Measurements from ENCODE around the gene POLR2E. TPM values are rescaled to one million over a fixed set of nuclear protein-coding genes. Genes with fewer than 3 reads are reported as not detected.

Gene POLR2E
- total RNA-seq, 1 experiment from 2014 or later = 173 TPM

Other genes starting within 250 kb of the POLR2E start
- gene ELANE, start 243.1 kb downstream of the POLR2E start, total RNA-seq (2014; rRNA removed; shearing (Covaris generic)) = not detected in 2 replicates
- gene CFD, start 235.7 kb downstream of the POLR2E start, total RNA-seq (2014; rRNA removed; shearing (Covaris generic)) = 3.3 and 12.5 TPM in 2 replicates
- 17.2 and 18.7 TPM in 2 replicates for gene MED16, start 202.2 kb downstream of the POLR2E start, total RNA-seq (2014; rRNA removed; shearing (Covaris generic))
- not detected in 2 replicates for gene RNU6-9, start 201.9 kb downstream of the POLR2E start, total RNA-seq (2014; rRNA removed; shearing (Covaris generic))
- gene R3HDM4, start 182.2 kb downstream of the POLR2E start, total RNA-seq (2014; rRNA removed; shearing (Covaris generic)) = 23.9 and 38.2 TPM in 2 replicates
- gene KISS1R, start 178.0 kb downstream of the POLR2E start, total RNA-seq (2014; rRNA removed; shearing (Covaris generic)) = not detected in 2 replicates
- gene ARID3A, start 169.3 kb downstream of the POLR2E start, total RNA-seq (2014; rRNA removed; shearing (Covaris generic)) = 4.2 and 8.1 TPM in 2 replicates
- 43.2 and 60.5 TPM in 2 replicates for gene WDR18, start 111.0 kb downstream of the POLR2E start, total RNA-seq (2014; rRNA removed; shearing (Covaris generic))
- gene GRIN3B, start 95.0 kb downstream of the POLR2E start, total RNA-seq (2014; rRNA removed; shearing (Covaris generic)) = not detected in 2 replicates
- gene TMEM259, start 74.3 kb downstream of the POLR2E start, total RNA-seq (2014; rRNA removed; shearing (Covaris generic)) = 122 and 131 TPM in 2 replicates
- gene RNU6-2, start 73.9 kb downstream of the POLR2E start, total RNA-seq (2014; rRNA removed; shearing (Covaris generic)) = not detected in 2 replicates
- 403 and 441 TPM in 2 replicates for gene CNN2, start 68.8 kb downstream of the POLR2E start, total RNA-seq (2014; rRNA removed; shearing (Covaris generic))
- 0.82 and 3.9 TPM in 2 replicates for gene ABCA7, start 55.3 kb downstream of the POLR2E start, total RNA-seq (2014; rRNA removed; shearing (Covaris generic))
- 0.03 TPM in 1 of 2 replicates, not detected in the other for gene ARHGAP45, start 28.2 kb downstream of the POLR2E start, total RNA-seq (2014; rRNA removed; shearing (Covaris generic))
- gene GPX4, start 8.6 kb upstream of the POLR2E start, total RNA-seq (2014; rRNA removed; shearing (Covaris generic)) = 387 and 449 TPM in 2 replicates
- gene SBNO2, start 78.9 kb upstream of the POLR2E start, total RNA-seq (2014; rRNA removed; shearing (Covaris generic)) = 24.8 and 26.2 TPM in 2 replicates
- 61.6 and 70.1 TPM in 2 replicates for gene STK11, start 110.4 kb upstream of the POLR2E start, total RNA-seq (2014; rRNA removed; shearing (Covaris generic))
- 0.50 and 1.6 TPM in 2 replicates for gene CBARP, start 142.6 kb upstream of the POLR2E start, total RNA-seq (2014; rRNA removed; shearing (Covaris generic))
- 42.4 and 68.8 TPM in 2 replicates for gene ATP5F1D, start 146.4 kb upstream of the POLR2E start, total RNA-seq (2014; rRNA removed; shearing (Covaris generic))
- 3.7 and 7.2 TPM in 2 replicates for gene MIDN, start 153.2 kb upstream of the POLR2E start, total RNA-seq (2014; rRNA removed; shearing (Covaris generic))
- gene CIRBP, start 174.0 kb upstream of the POLR2E start, total RNA-seq (2014; rRNA removed; shearing (Covaris generic)) = 314 and 318 TPM in 2 replicates
- 32.2 and 40.6 TPM in 2 replicates for gene FAM174C, start 180.2 kb upstream of the POLR2E start, total RNA-seq (2014; rRNA removed; shearing (Covaris generic))
- not detected in 2 replicates for gene EFNA2, start 190.5 kb upstream of the POLR2E start, total RNA-seq (2014; rRNA removed; shearing (Covaris generic))

Data from SJSA1 (cell line).